PC-3 (cell line): ENCODE data around the gene VAMP4. TPM values are rescaled to one million over a fixed set of nuclear protein-coding genes. Genes with fewer than 3 reads are reported as not detected.

ENCODE experiments used
- ATAC-seq: fragments of 200-7000 bp; cut with Tn5 transposase; 2 replicates; pipeline ENCODE4 v1.9.1; 2020; ENCODE audit warnings: mild to moderate bottlenecking, moderate library complexity
- BruUV-seq: library from RNA; stranded (reverse); fragments of 400-500 nt; replicated peaks from 2 replicates; lab custom pipeline; 2021; lab: Mats Ljungman, UMichigan
- CTCF ChIA-PET: fragments of 300-600 bp; sonication (Branson Sonifier 250); formaldehyde crosslinking; loops from one replicate; lab custom pipeline; 2022; ENCODE audit warnings: antibody characterized with exemption; lab: Charles Lee
- POLR2A ChIA-PET: fragments of 300-600 bp; sonication (Branson Sonifier 250); formaldehyde crosslinking; loops from one replicate; lab custom pipeline; 2022; ENCODE audit warnings: antibody characterized with exemption; ENCODE audit not compliant: unreplicated experiment; lab: Charles Lee
- DNase-seq: peaks from one replicate; pipeline ENCODE4 v3.0.0-alpha.2; 2015
- H2AFZ ChIP-seq: fragments of 300-600 bp; sonication (generic); 2 replicates; pipeline ENCODE4 v1.6.0; 2016; ENCODE audit warnings: antibody characterized with exemption, low read length
- H3F3A ChIP-seq: fragments of 300-600 bp; sonication (generic); one replicate; pipeline ENCODE4 v1.6.0; 2017; ENCODE audit warnings: antibody characterized with exemption, low read length, control low read depth, mild to moderate bottlenecking; ENCODE audit not compliant: unreplicated experiment
- H3K27ac ChIP-seq: fragments of 300-600 bp; sonication (generic); 2 replicates; pipeline ENCODE4 v1.5.1; 2016; ENCODE audit warnings: mild to moderate bottlenecking, low read length
- H3K27me3 ChIP-seq: fragments of 300-600 bp; sonication (generic); 2 replicates; pipeline ENCODE4 v1.6.1; 2016; ENCODE audit warnings: low read length, mixed read lengths
- H3K36me3 ChIP-seq: fragments of 300-600 bp; sonication (generic); 2 replicates; pipeline ENCODE4 v1.6.1; 2016; ENCODE audit warnings: low read depth, mixed run types, low read length, mixed read lengths
- H3K4me1 ChIP-seq: fragments of 300-600 bp; sonication (generic); 2 replicates; pipeline ENCODE4 v1.5.1; 2016; ENCODE audit warnings: low read length; ENCODE audit not compliant: insufficient read depth
- H3K4me2 ChIP-seq: fragments of 300-600 bp; sonication (generic); 2 replicates; pipeline ENCODE4 v1.6.0; 2016; ENCODE audit warnings: low read length
- H3K4me3 ChIP-seq: fragments of 300-600 bp; sonication (generic); 2 replicates; pipeline ENCODE4 v1.5.1; 2016; ENCODE audit warnings: mild to moderate bottlenecking, low read length, mixed read lengths
- H3K79me2 ChIP-seq: fragments of 300-600 bp; sonication (generic); 2 replicates; pipeline ENCODE4 v1.6.1; 2017; ENCODE audit warnings: low read length, mixed read lengths
- H3K9ac ChIP-seq: fragments of 300-600 bp; sonication (generic); 2 replicates; pipeline ENCODE4 v1.6.0; 2016; ENCODE audit warnings: mild to moderate bottlenecking, low read length
- H3K9me2 ChIP-seq: fragments of 300-600 bp; sonication (generic); replicated peaks from 2 replicates; pipeline ENCODE4 v1.6.1; 2016; ENCODE audit warnings: mixed run types, low read length, mixed read lengths
- H3K9me3 ChIP-seq: fragments of 300-600 bp; sonication (generic); 2 replicates; pipeline ENCODE4 v1.6.1; 2016; ENCODE audit warnings: low read length, mixed read lengths
- H4K20me1 ChIP-seq: fragments of 300-600 bp; sonication (generic); 2 replicates; pipeline ENCODE4 v1.6.1; 2016; ENCODE audit warnings: low read length, mixed read lengths
- EZH2 ChIP-seq: fragments of 300-600 bp; sonication (generic); IDR thresholded peaks from one replicate; pipeline ENCODE4 v1.6.1; 2017; ENCODE audit warnings: antibody characterized with exemption, mild to moderate bottlenecking, low read length; ENCODE audit not compliant: unreplicated experiment
- EZH2phosphoT487 ChIP-seq: fragments of 300-600 bp; sonication (generic); IDR thresholded peaks from 2 replicates; pipeline ENCODE4 v1.6.1; 2018; ENCODE audit warnings: mild to moderate bottlenecking, antibody characterized with exemption, low read length, borderline replicate concordance
- intact Hi-C: fragments of 100-400 bp; cut with micrococcal nuclease; formaldehyde crosslinking; loops from 2 replicates; pipeline ENCODE4 v1.9.0; 2023
- total RNA-seq: library from RNA; depleted of rRNA; stranded (reverse); fragments of >200 nt; gene quantifications from 2 replicates; pipeline ENCODE4 v1.2.3, GENCODE V29; 2014
- TF ChIP-seq, protein P1 (sequence below): fragments of 300-600 bp; sonication (generic); conservative IDR thresholded peaks from 2 replicates; pipeline ENCODE4 v1.5.1; 2017; ENCODE audit warnings: antibody characterized with exemption, low read depth, mild to moderate bottlenecking, low read length

Gene VAMP4
- total RNA-seq, 1 experiment from 2014 or later = 7.2 TPM

GRCh38 chr1:171674431-171675405, 67.1 kb downstream of the VAMP4 start:
- TF ChIP-seq, protein P1, sequence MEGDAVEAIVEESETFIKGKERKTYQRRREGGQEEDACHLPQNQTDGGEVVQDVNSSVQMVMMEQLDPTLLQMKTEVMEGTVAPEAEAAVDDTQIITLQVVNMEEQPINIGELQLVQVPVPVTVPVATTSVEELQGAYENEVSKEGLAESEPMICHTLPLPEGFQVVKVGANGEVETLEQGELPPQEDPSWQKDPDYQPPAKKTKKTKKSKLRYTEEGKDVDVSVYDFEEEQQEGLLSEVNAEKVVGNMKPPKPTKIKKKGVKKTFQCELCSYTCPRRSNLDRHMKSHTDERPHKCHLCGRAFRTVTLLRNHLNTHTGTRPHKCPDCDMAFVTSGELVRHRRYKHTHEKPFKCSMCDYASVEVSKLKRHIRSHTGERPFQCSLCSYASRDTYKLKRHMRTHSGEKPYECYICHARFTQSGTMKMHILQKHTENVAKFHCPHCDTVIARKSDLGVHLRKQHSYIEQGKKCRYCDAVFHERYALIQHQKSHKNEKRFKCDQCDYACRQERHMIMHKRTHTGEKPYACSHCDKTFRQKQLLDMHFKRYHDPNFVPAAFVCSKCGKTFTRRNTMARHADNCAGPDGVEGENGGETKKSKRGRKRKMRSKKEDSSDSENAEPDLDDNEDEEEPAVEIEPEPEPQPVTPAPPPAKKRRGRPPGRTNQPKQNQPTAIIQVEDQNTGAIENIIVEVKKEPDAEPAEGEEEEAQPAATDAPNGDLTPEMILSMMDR = no peak
- no peak for TF ChIP-seq EZH2
- TF ChIP-seq EZH2phosphoT487 = no peak
- H4K20me1 ChIP-seq = no peaks in the 10 kb centered on the region
- peaks cover 48% of the 10 kb centered on the region for H3K27me3 ChIP-seq
- no peak overlapping the region for H3K4me3 ChIP-seq
- intact Hi-C loops = no loop called here
- H3K36me3 ChIP-seq = no peaks in the 10 kb centered on the region
- H3K9me3 ChIP-seq = no peaks in the 10 kb centered on the region
- H3K9me2 ChIP-seq = no peaks in the 10 kb centered on the region
- ChIA-PET POLR2A (no interaction called here), CTCF (interaction anchor here (0.5 to 0.6 kb wide), 2 partner anchors 32 to 41 kb away, joined by 3 to 4 read pairs; no protein-coding TSS in a partner anchor)
- no peak overlapping the region for H3K4me2 ChIP-seq
- DNase-seq = no peak
- ATAC-seq = no peak
- H3K4me1 ChIP-seq = no peaks in the 10 kb centered on the region
- no peaks in the 10 kb centered on the region for H3F3A ChIP-seq
- no peaks in the 10 kb centered on the region for H3K79me2 ChIP-seq
- BruUV-seq = no TSS peak
- H3K9ac ChIP-seq = no peak overlapping the region
- no peak overlapping the region for H3K27ac ChIP-seq
- H2AFZ ChIP-seq = no peak overlapping the region

GRCh38 chr1:171670739-171671138, 71.1 kb downstream of the VAMP4 start:
- Histone ChIP-seq H3K4me3 (no peak overlapping the region), H3F3A (no peaks in the 10 kb centered on the region), H3K27me3 (peaks cover 72% of the 10 kb centered on the region), H3K27ac (no peak overlapping the region), H3K9me2 (no peaks in the 10 kb centered on the region), H3K4me2 (no peak overlapping the region), H3K36me3 (no peaks in the 10 kb centered on the region), H3K4me1 (no peaks in the 10 kb centered on the region), H3K9ac (no peak overlapping the region), H4K20me1 (no peaks in the 10 kb centered on the region), H2AFZ (no peak overlapping the region), H3K9me3 (no peaks in the 10 kb centered on the region), H3K79me2 (no peaks in the 10 kb centered on the region)
- ATAC-seq (no peak), DNase-seq (no peak)
- ChIA-PET CTCF (no interaction called here), POLR2A (interaction anchor here (0.6 kb wide), 1 partner anchor 39 kb away, joined by 4 read pairs; no protein-coding TSS in a partner anchor)
- intact Hi-C loops = no loop called here
- TF ChIP-seq EZH2 = no peak
- TF ChIP-seq EZH2phosphoT487 = no peak
- TF ChIP-seq, protein P1 = no peak
- no TSS peak for BruUV-seq
